CD4-positive, alpha-beta T cell treated with Interferon alpha-2 for 1 hour (primary cell): ENCODE data around the gene SAMD4A.

ENCODE experiments used
- DNase-seq, 2 donors: peaks; one replicate each; pipeline ENCODE4 v3.0.0-alpha.2; 2020 to 2022

SAMD4A gene

DNA sequence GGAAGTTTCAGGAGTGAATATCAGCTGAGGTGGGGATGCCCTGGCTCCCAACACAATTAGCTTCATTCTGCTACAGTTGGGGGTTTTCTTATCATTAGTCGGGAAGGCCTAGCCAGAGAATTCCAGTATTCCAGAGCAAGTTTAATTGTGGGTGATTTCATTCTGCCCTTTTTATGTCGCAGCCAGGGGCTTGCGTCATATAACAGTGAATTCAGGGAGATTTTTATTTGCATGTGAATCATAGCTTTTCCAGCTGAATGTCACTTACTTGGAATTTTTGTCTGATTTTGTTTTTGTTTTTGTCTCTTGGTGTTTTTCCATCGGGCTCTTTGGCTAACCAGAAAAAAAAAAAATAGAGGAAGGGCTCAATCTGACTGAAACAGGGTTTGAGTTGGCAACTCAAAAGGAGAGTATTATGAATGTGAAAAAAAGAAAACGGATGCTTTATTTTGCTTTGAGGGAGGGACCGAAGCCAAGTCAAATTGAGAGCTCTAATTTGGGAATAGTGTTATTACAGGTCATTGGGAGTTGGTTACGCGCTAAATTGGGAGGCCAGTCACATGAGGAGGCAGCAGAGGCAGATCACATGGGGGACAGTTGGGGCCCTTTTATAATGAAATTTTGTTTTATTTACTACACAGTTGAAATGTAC lies 119.4 kb downstream of the SAMD4A start:
- DNase-seq = no peak

DNA sequence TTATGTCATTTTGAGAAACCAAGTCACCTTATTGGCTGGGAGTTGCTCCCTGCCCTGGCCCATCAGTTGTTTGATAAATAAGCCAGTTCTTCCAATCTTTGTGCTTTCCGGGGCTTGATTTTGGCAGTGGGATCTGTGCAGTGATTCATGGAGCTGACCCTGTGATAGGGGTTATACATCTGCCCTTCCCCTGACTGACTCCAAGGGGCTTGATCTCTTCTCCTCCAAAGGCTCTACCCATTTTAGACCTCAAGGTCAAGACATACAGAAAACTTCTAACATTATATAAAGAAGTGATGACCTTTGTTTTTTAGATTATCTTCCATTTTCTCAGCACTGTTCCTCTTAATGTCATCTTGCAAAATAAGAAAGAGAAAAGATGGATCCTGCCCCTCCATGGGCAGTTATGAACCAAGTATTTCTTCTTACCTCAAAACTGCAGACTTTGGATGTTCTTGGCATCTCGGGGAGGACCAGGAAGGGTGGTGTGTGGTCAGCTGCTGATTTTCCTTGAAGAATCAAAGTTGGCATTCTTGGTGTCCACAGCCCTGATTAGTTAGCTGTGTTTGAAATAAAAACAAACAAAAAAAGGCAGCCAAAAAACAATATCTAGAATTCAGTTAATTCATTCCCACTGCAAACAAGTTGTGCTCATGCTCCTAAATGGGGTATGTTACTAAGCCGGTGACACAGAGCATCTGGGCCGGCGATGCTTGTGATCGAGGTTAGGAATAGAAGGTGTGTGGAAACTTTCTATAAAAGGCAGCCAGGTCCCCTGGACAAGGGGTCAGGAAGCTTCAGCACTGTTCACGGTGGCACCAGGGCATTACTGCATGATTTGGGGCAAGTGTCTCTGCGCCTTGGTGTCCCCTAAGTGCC lies 120.2 kb downstream of the SAMD4A start:
- DNase-seq = no peak

DNA sequence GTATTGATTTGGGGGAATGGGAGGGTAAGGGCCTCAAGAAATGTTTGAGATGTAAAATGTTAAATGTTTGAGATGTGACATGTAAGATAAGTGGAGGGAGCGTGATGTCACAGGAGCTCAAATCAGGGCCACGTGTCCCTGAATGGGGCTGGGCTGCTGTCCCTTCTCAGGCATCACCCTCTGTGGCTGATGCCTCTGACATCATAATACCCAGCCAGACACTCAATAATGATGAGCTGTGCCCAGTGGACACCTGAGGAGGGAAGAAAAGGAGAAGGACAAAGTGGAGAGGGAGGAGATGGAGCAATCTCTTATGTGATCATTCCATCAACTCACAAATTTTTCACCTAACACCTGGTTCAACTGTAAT lies 120.8 kb downstream of the SAMD4A start:
- DNase-seq = no peak

DNA sequence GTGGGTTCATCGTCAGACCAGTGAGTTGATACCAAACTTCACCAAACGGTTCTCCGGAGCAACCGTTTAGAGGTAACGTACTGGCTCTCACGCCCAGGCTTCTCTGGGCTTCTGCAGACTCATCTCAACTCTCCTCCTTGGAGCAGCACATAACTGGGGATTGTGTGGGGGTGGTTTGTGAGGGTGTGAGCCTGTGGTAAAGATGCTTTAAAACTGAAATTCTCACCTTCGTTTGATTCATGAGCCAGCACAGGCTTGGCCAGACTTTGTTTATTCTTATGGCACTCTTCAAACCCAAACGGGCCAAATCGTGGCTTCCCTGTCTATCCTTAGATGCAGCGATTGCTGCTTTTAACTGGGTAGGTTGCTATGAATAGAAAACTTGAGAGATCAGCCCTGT lies 121.3 kb downstream of the SAMD4A start:
- no peak for DNase-seq

DNA sequence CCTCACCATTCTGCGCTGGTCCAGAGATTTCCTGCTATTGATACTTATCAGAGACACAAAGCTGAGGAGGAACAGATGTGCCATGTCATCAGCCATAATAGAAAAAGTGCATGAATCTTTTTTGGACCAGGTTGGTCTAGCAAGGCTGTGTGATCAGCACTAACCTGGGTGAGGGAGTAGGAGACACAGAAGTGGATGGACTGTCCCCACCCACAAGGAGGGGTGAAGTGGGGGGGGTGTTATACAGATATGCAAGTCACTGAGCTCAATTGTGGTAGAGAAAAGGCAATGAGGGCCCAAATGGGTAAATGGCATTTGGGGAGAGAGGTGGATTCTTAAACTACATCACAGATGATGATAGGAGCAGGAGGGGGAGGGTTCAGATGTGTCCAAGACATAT lies 123.0 kb downstream of the SAMD4A start:
- no peak for DNase-seq

DNA sequence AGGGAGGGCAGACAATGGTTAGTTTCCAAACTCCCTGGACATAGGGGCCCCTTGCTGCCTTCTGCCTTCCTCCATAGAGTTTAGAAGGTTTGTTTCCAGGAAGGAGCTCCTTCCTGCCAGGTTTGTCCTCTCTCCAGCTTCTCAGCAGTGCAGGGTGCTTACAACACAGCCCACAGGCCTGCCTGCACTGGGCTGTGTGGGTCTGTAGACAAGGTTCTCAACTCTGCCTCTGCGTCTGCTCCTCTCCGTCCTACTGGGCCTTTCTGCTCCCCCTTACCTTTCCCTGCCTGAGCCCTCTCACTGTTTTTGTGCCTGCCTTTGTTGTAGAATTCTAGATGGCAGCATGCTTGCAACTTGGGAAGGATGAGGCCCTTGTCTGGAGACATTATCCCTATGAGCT lies 124.0 kb downstream of the SAMD4A start:
- DNase-seq = no peak

DNA sequence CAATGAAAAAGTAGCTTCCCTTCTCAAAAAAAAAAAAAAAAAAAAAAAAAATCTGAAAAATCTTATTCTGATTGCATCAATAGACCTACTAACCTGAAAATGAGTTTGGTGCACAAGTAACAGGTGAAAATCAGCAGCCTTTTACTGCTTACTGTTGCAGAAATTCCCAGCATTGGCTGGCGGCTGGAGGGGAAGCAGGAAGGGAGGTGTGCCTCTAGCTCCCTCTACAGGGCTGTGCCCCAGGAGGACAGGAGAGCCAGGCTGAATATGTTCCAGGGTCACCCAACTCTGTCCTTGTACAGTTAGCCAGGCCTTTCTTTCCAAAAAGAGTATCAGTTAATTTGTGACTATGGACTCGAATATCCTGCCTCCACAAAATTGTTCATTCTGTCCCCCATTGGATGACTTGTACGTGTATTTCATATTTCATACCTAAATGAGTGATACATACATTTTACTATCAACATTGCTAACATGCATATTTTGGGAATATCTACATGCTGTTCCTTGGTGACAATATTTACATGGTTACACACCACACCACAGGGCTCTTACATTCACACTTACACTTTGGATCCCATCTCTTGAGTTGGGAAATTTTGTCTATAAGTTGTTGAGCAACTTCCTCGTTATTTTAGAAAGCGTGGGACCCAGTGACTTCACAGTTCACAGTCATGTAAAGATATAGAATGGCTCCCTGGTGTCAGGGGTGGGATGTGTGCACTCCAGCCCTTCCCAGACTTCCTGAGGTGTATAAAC lies 124.8 kb downstream of the SAMD4A start:
- DNase-seq = peak; percentile 41 to 60

DNA sequence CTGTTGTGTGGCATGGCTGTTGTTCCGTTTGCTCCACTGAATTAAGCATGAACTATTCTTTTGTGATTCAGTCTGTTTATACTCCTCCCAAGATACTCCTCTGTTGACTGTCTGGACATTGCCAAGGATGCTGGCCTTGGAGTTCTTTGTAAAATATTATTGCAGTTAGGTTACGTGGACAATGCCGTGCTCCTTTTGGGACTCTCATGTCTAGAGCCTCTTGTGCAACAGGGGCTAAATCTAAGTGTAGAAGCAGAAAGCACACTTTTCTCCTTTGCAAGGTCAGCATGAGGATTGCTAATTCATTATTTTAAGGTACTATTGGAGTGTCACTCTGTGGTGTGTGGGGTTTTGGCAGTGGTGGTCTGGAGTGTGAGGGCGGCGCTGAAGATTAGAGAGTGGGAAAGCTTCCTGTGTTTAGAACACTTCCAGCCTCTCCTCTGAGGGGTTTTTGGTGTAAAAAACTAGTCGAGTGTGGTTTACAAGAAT lies 125.4 kb downstream of the SAMD4A start:
- no peak for DNase-seq

DNA sequence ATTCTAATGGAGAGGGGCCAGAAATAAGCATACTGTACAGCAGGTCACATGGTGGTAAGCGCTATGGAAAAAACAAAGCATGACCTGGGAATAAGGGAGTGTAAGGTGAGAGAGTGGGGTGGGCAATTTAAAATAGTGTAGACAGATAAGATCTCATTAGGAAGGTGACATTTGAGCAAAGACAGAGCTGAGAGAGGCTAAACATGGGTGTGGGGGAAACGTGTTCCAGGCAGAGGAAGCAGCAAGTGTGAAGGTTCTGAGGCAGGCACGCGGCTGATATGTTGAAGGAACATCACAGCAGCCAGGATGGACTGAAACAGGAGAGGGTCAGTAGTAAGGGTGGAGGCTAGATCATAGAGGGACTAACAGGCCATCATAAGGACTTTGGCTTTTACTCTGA lies 126.8 kb downstream of the SAMD4A start:
- no peak for DNase-seq

DNA sequence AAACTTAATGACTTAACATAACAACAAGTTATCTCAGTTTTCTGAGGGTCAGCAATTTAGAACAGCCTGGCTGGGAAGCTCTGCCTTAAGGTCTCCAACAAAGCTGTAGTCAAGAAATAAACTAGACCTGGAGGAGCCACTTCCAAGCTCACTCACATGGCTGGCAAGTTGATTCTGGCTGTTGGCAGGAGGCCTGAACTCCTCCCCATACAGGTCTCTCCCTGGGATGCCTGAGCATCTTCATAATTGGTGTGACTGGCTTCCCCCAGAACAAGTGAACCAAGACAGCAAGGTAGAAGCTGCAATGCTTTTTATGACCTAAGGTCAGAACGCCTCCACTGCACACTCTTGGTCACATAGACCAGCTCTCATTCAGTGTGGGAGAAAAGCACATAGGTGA lies 128.3 kb downstream of the SAMD4A start:
- no peak for DNase-seq

DNA sequence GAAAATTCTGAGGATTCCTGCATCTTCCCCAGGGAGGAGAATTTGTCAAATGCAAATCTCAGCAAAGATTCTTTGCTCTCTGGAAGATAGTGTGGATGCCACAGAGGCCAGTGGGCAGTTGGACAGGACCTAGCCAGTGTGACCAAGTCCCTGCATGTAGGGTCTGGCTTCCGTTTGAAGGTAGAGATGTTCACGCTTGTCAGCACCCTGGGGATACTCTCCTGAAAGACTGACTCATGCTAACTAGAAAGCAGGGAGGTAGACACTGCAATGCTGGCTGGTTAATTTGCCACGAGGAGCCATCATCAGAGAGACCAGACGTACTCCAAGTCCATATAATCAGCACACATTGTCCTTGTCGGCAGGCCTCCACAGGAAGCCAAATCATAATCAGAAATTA lies 130.1 kb downstream of the SAMD4A start:
- no peak for DNase-seq

DNA sequence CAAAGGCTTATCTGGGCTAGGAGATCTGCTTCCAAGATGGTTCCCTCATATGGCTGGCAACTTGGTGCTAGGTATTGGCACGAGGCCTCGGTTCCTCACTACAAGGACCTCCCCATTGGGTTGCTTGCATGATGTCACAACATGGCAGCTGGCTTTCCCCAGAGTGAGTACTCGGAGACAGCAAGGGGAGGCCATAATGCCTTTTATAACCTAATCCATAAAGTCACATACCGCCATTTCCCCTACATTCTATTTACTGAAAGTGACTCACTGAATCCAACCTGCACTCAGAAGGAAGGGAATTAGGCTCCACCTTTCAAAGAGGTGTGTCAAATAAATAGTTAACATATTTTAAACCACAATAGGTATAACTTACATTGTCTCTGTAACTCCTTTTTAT lies 130.9 kb downstream of the SAMD4A start:
- DNase-seq = no peak

DNA sequence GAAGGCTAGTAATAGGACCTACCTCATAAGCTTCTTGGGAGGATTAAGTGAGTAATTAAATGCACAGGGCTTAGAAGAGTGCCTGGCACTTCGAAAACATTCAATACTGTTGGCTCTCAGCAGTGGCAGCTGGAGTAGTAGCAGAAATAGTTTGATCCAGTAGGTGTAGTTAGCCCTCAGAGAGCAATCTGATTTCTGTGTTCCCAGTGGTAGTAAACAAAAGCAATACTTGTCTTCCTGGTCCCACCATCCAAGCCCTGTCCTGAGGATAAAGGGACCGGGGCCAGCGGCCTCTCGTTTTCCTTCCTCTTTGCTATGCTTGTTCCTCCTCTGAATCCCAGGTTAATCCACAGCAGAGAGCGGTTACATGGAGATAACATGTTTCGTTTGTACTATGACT lies 131.6 kb downstream of the SAMD4A start:
- DNase-seq = no peak

DNA sequence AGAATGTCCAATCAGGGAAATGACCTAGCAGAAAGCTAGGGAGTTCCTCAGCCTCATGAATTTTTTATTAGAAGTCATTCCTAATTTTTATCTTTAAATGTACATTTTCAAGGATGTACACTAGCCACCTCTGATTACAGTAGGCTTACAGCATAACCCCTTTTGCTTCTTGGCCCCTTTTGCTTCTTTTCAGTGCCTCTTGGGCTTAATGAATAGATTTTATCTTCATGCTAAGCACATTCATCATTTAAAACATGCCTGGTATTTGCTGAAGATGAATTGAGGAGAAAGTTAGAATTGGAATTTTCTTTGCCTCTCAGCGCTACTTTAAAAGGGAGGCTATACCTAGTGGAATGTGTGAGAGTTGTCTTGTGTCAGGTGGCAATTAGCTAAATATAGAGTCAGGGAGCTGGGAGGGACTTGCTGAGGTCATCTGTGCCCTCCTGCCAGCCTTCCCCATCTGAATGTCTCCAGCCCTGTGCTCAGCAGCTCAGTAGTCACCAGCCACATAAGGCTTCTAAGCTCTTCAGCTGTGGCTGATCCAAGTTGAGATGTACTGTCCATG lies 132.1 kb downstream of the SAMD4A start:
- DNase-seq = no peak

DNA sequence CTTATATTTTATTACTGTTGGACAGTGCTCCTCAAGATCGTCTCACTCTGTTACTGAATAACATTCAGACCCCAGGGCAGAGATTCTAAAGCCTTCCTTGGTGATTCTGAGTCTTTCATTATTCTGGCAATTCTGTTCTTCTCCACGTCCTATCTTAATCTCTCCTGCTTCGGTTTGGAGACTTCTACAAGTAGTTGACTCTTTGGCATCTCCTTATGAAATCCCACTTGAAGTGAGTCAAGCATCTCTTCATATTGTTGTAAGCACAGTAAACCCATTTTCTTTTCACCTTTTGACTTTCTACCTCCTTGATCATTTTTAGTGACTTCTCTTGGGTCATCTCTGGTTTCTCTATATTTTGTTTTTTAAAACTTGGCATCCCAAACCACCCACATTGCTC lies 132.8 kb downstream of the SAMD4A start:
- no peak for DNase-seq

DNA sequence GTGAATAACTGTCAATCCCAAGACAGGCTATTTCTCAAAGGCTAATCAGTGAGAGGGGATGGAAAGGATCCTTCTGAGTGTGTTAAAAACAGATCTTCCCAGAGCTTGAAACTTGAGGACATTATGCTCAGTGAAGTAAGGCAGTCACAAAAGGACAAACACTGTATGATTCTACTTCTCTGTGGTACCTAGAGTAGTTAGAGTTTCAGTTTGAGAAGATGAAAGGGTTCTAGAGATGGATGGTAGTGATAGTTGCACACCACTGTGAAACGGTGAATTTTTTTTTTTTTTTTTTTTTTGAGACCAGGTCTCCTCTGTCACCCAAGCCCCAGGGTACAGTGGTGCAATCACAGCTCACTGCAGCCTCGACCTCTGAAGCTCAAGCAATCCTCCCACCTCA lies 133.8 kb downstream of the SAMD4A start:
- DNase-seq = no peak

DNA sequence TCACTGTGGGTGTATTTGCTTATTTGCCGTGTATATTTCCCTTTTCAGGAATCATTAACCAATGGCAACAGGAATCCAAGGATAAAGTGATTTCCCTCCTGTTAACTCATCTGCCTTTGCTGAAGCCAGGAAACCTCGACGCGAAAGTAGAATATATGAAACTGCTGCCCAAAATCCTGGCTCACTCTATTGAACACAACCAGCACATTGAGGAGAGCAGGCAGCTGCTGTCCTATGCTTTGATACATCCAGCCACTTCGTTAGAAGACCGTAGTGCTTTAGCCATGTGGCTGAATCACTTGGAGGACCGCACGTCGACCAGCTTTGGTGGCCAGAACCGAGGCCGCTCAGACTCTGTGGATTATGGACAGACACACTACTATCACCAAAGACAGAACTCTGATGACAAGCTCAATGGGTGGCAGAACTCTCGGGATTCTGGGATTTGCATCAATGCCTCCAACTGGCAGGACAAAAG lies 135.1 kb downstream of the SAMD4A start:
- DNase-seq = no peak

DNA sequence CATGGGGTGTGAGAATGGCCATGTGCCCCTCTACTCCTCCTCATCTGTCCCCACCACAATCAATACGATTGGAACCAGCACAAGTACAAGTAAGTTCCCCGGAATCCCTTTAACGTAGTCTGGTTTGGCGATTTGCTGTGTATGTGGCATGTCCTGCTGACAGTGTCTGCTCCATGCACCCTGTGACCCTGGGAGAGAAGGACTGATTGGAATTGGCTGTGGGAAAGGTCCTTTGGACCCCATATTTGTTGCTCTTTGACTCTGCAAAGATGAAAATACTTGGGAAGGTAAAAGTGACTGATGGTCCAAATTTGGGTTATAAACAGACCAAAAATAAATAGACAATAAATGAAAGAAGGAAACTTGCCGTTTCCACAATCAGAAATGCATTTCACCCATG lies 135.6 kb downstream of the SAMD4A start:
- no peak for DNase-seq

DNA sequence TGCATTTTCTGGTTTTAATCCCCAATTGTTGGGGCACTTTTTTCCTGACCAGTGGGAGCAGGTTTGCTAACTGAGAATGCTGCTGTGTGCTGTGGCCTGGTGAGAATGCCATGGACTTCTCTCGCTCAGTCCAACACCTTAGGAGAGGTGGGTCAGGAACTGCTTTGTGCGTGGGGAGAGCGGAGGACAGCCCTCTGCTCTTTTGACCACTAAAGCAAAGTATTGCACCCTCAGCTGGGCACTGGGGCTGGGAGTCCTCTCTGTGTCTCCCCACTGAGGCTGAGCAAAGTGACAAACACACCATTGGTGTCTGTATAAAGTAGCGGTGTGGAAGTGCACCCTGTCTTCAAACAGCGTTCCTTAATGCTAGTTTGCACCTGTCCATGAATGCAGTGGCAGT lies 136.2 kb downstream of the SAMD4A start:
- no peak for DNase-seq

DNA sequence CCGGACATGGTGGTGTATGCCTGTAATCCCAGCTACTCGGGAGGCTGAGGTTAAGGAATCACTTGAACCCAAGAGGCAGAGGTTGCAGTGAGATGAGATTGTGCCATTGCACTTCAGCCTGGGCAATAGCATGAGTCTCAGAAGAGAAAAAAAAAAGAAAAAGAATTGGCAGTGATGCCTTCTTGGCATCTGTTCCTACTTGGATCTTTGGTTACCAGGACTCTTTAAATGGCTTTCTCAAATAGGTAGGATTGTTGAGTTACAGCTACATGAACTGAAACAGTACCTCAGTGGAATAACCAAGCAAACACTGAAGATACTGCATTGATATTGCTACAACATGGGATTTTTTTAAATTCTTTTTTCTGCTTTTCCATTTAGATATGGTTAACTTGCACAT lies 136.8 kb downstream of the SAMD4A start:
- DNase-seq = no peak

DNA sequence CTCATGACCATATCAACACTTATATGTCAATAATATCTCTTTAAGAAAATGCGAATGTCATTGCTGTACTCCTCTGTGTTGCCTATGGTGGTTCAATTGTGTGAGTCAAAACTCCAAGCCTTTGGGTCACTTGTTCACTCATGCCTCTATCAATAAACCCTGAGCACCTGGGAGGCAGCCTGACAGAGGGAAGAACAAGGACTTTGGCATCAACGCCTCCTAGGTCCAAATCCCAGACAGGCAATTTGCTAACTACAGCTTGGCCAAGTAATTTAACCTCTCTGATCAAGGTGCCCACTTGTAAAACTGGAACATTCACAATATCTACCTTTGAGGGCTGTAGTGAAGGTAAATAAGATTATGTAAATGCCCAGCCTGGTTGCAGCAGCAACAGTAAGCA lies 137.8 kb downstream of the SAMD4A start:
- DNase-seq = no peak

DNA sequence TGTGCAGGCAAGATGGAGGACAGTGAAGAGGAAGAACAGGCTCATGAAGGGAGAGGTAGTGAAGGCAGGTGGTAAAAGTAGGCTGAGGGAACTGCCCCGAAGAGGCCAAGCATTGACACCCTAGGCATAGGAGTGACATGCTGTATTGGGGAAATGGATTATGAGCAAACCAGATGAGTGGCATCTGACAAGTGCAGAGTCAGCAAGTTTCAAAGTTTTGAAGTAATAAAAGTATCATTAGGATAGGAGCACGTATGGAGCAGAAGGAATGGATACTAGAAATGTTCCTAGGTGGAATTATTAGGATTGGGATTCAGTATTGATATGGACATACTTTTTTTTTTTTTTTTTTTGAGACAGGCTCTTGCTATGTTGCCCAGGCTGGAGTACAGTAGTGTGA lies 139.8 kb downstream of the SAMD4A start:
- no peak for DNase-seq

DNA sequence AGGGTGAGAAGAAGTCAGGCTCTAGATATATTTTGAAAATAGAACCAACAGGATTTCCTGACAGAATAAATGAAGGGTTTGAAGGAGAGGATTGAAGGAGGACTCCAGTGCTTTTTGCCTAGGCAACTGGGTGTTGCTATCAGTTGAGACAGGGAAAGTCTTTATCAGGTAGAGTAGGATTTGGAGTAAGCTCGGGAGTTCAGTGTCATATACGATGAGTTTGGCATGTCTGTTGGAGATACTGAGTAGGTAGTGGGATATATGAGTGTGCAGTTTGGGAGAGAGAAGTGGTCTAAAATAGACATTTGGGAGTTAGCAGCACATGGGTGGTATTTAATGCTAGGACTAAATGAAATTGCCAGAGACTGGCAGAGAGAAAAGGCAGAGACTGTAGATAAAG lies 141.2 kb downstream of the SAMD4A start:
- no peak for DNase-seq
